ENCODE results near the gene SLC50A1. TPM values are rescaled to one million over a fixed set of nuclear protein-coding genes. Genes with fewer than 3 reads are reported as not detected.

Gene SLC50A1
- total and polyA plus RNA-seq, 2 experiments from 2014 or later = 88.6 to 111 TPM

DNA sequence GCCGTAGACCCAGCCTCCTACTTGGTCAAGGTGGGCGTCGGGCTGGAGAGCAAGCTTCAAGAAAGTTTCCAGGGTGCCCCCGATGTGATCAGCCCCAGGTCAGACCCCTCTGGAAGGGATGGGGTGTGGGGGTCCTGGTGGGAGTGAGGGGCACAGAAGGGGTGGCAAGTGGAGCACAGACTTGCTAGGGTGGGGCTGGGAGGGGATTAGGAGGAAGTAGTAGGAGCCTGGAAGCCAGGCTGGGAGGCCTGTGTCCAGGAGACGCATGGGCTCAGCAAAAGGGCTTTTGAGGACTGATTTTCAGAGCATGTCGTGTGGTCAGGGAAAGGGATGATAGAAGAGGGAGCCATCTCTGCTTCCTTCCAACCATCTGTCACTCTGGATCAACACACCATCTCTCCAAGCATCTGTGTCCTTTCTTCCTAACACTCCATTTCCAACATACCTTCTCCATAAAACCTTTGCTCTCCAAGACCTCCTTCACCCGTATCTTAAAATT lies 46.4 kb downstream of the SLC50A1 start:
- Histone ChIP-seq H3K4me2 (no peak overlapping the region), H4K20me1 (ENCODE audit: insufficient read depth, poor library complexity, severe bottlenecking) (no peaks in the 10 kb centered on the region), H3K36me3 (replicated peaks; ENCODE audit: insufficient read depth, low read depth) (no peaks in the 10 kb centered on the region), H3K9me3 (ENCODE audit: low read depth) (no peaks in the 10 kb centered on the region), H3K79me2 (no peaks in the 10 kb centered on the region), H3K9me2 (replicated peaks; ENCODE audit: insufficient read depth) (no peaks in the 10 kb centered on the region), H2AFZ (no peak overlapping the region), H3K27me3 (no peaks in the 10 kb centered on the region), H3K4me3 (no peak overlapping the region), H3K4me1 (ENCODE audit: insufficient read depth) (peaks cover 17% of the 10 kb centered on the region), H3K27ac (no peak overlapping the region)
- 96% methylated on average over 7 of the region's 7 CpGs for WGBS (ENCODE audit: low lambda C conversion rate, missing lambda C conversion rate)
- no peak for DNase-seq (ENCODE audit: low spot score)
- no peak for TF ChIP-seq EZH2phosphoT487 (IDR thresholded peaks at IDR 0.05; ENCODE audit: low read depth, severe bottlenecking, unreplicated experiment)
- TF ChIP-seq EZH2 (IDR thresholded peaks at IDR 0.05; ENCODE audit: borderline replicate concordance) = no peak
- TF ChIP-seq, protein P1, sequence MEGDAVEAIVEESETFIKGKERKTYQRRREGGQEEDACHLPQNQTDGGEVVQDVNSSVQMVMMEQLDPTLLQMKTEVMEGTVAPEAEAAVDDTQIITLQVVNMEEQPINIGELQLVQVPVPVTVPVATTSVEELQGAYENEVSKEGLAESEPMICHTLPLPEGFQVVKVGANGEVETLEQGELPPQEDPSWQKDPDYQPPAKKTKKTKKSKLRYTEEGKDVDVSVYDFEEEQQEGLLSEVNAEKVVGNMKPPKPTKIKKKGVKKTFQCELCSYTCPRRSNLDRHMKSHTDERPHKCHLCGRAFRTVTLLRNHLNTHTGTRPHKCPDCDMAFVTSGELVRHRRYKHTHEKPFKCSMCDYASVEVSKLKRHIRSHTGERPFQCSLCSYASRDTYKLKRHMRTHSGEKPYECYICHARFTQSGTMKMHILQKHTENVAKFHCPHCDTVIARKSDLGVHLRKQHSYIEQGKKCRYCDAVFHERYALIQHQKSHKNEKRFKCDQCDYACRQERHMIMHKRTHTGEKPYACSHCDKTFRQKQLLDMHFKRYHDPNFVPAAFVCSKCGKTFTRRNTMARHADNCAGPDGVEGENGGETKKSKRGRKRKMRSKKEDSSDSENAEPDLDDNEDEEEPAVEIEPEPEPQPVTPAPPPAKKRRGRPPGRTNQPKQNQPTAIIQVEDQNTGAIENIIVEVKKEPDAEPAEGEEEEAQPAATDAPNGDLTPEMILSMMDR (IDR thresholded peaks at IDR 0.05; ENCODE audit: poor library complexity) = no peak

DNA sequence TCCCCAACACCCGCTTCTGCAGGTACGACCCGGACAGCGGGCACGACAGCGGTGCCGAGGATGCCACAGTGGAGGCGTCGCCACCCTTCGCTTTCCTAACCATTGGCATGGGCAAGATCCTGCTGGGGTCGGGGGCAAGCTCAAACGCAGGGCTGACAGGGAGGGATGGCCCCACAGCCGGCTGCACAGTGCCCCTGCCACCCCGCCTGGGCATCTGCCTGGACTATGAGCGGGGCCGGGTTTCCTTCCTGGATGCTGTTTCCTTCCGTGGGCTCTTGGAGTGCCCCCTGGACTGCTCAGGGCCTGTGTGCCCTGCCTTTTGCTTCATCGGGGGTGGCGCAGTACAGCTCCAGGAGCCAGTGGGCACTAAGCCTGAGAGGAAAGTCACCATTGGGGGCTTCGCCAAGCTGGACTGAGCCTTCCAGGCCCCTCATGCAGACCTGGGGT lies 48.1 kb downstream of the SLC50A1 start:
- no peak overlapping the region for H3K4me2 ChIP-seq

DNA sequence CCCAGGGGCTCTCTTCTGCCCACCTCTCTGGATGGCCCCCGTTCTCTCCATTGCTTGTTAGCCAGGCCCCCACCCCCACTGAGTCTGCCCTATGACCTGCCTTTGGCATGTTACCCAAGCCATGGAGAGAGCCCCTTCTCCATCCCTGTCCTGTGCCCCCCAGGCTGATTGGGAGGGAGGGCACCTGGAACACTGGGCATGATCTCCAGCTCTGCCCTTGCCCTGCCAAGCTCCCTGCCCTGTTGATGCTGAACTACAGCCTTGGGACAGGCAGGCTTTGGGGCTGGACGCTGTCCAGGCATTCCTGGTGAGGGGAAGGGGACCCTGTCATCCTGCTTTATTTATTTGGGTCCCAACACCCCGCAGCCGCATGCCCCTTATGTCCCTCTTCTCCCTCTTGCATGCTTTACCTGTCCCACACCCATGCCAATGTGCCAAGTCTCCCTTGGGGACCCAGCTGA lies 48.7 kb downstream of the SLC50A1 start:
- no peak overlapping the region for H3K4me2 ChIP-seq
- H3K4me1 ChIP-seq (ENCODE audit: insufficient read depth) = peaks cover 18% of the 10 kb centered on the region
- H3K27ac ChIP-seq = no peak overlapping the region
- H3K4me3 ChIP-seq = no peak overlapping the region
- H2AFZ ChIP-seq = no peak overlapping the region
- no peaks in the 10 kb centered on the region for H4K20me1 ChIP-seq (ENCODE audit: insufficient read depth, poor library complexity, severe bottlenecking)
- H3K36me3 ChIP-seq (replicated peaks; ENCODE audit: insufficient read depth, low read depth) = no peaks in the 10 kb centered on the region
- no peaks in the 10 kb centered on the region for H3K79me2 ChIP-seq
- H3K9me3 ChIP-seq (ENCODE audit: low read depth) = no peaks in the 10 kb centered on the region
- no peaks in the 10 kb centered on the region for H3K27me3 ChIP-seq
- DNase-seq (ENCODE audit: low spot score) = no peak
- no peak for TF ChIP-seq EZH2 (IDR thresholded peaks at IDR 0.05; ENCODE audit: borderline replicate concordance)
- no peak for TF ChIP-seq EZH2phosphoT487 (IDR thresholded peaks at IDR 0.05; ENCODE audit: low read depth, severe bottlenecking, unreplicated experiment)
- TF ChIP-seq, protein P1 (IDR thresholded peaks at IDR 0.05; ENCODE audit: poor library complexity) = no peak
- WGBS (ENCODE audit: low lambda C conversion rate, missing lambda C conversion rate) = 90% methylated on average over 4 of the region's 4 CpGs
- H3K9me2 ChIP-seq (replicated peaks; ENCODE audit: insufficient read depth) = no peaks in the 10 kb centered on the region

More for the DNA sequence above, 48.1 kb downstream of the SLC50A1 start:
- WGBS (ENCODE audit: low lambda C conversion rate, missing lambda C conversion rate) = 97% methylated on average over 19 of the region's 20 CpGs
- TF ChIP-seq, protein P1 (IDR thresholded peaks at IDR 0.05; ENCODE audit: poor library complexity) = no peak
- no peak for TF ChIP-seq EZH2 (IDR thresholded peaks at IDR 0.05; ENCODE audit: borderline replicate concordance)
- no peak for TF ChIP-seq EZH2phosphoT487 (IDR thresholded peaks at IDR 0.05; ENCODE audit: low read depth, severe bottlenecking, unreplicated experiment)
- no peak overlapping the region for H3K27ac ChIP-seq
- H3K4me3 ChIP-seq = no peak overlapping the region
- H3K36me3 ChIP-seq (replicated peaks; ENCODE audit: insufficient read depth, low read depth) = no peaks in the 10 kb centered on the region
- H3K9me3 ChIP-seq (ENCODE audit: low read depth) = no peaks in the 10 kb centered on the region
- H3K4me1 ChIP-seq (ENCODE audit: insufficient read depth) = peaks cover 18% of the 10 kb centered on the region
- H4K20me1 ChIP-seq (ENCODE audit: insufficient read depth, poor library complexity, severe bottlenecking) = no peaks in the 10 kb centered on the region
- no peak overlapping the region for H2AFZ ChIP-seq
- no peaks in the 10 kb centered on the region for H3K79me2 ChIP-seq
- no peaks in the 10 kb centered on the region for H3K9me2 ChIP-seq (replicated peaks; ENCODE audit: insufficient read depth)
- no peak for DNase-seq (ENCODE audit: low spot score)
- H3K27me3 ChIP-seq = no peaks in the 10 kb centered on the region
